HG02973 (cell line): ENCODE data around the gene HNF4A.
"Not testable (repeated sequence)": the region's sequence is repeated elsewhere in the genome, so short reads cannot be mapped to it uniquely, and the experiment has no call there.

ENCODE experiments used
- ATAC-seq: cut with Tn5 transposase; IDR thresholded peaks from one replicate; pipeline ENCODE4 v1.9.1; 2021; ENCODE audit warnings: moderate library complexity; ENCODE audit not compliant: unreplicated experiment

HNF4A gene

GRCh38 chr20:44355498-44356352, at the start of gene HNF4A:
TSS of gene HNF4A (plus strand) at chr20:44355699. CDS start at chr20:44355805, 106 bp downstream.
- ATAC-seq: no peak

- ATAC-seq: no peak
Measured at GRCh38 chr20:44306927-44307326, 48.6 kb upstream of the HNF4A start.

- peak; percentile 12 for ATAC-seq
Measured at GRCh38 chr20:44309763-44310663, 45.5 kb upstream of the HNF4A start.

- peak; percentile 77 for ATAC-seq
Measured at GRCh38 chr20:44310664-44311639, 44.5 kb upstream of the HNF4A start, which contains the start of gene FITM2. TSS of gene FITM2 (minus strand) at chr20:44311202. CDS start at chr20:44311148, 54 bp downstream.

DNA sequence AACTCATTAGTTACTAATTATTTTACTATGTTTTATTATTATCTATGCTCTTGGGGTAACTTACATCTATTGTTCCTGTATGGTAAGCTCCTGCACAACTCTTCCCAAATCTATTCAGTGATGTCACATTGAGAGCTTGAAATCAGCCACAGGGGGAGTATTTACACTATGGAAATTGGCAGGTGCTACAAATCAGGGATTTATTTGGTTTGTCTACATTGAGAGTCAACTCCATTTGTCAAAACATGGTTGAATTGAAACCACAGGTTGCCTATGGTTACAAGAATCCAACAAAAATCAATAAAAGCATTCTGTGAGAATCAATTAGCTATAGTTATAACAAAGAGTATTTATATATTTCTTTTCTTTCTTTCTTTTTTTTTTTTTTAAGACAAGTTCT, 40.6 kb upstream of the HNF4A start:
- ATAC-seq: no peak

DNA sequence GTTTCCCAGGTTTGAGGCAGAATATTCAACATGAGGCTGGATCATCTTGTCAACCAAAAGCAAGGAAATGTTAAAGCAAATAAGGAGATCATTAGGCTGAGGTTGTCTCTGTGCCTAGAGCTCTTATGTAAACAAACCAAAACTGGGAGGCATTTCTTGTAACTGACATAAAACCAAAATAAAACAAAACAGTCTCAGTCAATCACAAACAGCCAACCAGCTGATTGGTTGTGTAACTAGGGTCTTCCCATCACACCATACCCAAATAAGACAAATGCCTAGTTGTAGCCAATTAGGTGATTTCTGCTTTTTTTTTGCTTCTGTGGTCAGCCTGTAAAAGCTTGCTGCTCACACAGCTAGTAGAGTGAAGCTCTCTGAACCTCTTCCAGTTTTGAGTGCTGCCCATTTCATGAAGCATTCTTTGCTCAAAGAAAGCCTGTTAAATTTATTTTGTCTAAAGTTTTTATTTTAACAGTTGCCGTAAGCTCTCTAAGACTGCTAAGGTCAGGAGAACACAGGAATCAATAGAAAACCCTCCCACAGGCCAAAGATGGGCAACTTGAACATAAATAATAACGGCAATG, 35.6 kb upstream of the HNF4A start:
- no peak for ATAC-seq

- no peak for ATAC-seq
Measured at GRCh38 chr20:44324343-44324742, 31.2 kb upstream of the HNF4A start.

DNA sequence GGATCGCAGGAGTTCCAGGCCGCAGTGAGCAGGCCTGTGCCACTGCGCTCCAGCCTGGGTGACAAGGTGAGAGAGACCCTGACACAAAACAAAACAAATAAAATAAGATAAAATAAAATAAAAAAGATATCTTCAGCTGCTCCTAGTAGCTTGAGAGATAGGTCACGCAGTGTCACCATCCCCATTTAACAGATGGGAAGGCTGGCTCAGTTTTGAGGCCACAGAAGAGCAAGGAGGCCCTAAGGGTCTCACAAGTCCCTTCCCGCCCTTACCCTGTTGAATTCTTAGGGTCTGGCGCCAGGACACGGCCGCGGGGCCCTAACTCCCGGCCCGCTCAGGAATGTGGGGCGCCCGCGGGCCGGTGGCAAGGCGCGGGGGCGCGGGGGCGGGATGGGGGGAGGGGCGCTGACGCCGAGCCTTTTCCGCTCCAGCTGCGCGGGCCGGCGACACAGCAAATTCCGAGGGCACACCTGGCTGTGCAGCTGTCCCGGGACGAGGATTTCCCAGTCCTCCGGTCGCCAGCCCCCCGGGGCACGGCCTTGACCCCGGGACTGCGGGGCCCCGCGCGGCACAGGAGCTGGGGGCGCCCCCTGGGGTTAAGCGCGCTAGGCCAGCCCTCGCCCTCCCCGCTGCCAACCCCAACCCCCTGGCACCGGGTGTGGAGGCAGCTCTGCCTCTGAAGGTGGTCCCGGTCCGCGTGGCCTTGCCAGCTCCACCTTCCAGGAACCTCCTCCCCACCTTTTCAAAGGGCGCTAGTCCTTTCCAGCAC, 28.9 kb upstream of the HNF4A start:
- ATAC-seq: no peak

DNA sequence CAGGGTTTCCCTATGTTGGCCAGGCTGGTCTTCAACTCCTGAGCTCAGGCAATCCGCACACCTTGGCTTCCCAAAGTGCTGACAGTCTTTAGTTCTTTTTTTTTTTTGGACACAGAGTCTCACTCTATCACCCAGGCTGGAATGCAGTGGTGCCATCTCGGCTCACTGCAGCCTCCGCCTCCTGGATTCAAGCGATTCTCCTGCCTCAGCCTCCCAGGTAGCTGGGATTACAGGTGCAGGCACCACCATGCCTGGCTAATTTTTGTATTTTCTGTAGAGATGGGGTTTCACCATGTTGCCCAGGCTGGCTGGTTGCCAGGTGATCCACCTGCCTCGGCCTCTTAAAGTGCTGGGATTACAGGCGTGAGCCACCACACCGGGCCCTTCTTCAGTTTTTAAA, 27.8 kb upstream of the HNF4A start:
- not testable (repeated sequence) for ATAC-seq

DNA sequence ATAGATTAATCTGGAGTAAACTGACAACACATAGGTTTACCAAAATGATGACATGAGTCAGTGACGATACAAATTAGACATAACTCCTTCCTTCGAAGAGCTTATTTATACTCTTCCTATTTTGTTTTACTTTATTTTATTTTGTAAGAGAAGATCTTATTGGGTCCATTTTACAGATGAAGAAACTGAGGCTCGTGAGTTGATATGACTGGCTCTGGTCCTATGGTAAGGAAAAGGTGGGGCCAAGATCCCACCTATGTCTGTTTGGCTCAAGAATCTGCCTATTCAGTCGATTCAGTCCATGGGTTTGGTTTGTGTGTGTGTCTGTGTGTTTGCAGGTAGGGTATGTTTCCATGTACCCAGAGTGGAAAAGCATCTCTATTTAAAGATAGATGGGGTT, 27.1 kb upstream of the HNF4A start:
- ATAC-seq: no peak

GRCh38 chr20:44331201-44331600, 24.3 kb upstream of the HNF4A start:
- no peak for ATAC-seq

GRCh38 chr20:44334306-44334705, 21.2 kb upstream of the HNF4A start:
- ATAC-seq: no peak

DNA sequence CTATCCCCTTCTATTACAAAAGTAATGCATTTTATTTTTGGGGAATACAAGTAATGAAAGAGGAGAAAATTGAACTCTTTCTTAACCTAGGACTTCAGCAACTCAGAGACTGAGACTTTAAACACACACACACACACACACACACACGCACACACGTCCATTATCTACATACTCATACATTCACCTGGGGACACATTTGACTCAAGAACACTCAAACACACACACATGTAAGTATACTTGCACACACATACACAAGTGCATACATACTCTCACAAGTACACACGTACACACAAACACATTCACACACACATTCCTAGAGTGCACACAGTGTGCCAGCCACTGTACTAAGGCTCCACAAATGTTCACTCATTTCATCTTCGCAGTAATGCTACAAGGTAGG, 20.8 kb upstream of the HNF4A start:
- ATAC-seq: no peak

DNA sequence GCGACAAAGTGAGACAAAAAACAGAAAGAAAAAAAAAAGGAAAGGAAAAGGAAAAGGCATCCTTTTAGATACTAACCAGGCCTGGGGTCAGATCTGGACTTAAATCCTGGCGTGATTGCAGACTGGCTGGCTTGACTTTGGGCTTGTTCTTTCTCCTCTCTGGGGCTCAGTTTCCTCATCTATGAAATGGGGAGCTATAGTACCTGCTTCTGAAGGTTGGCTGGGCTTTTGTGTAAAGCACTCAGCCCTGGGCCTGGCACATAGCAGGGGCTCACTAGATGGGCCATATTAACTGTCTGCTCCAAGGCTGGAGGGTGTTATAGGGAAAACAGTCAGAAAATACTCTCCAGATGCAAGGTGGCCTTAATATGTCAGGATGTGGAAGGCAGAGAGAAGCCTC, 19.8 kb upstream of the HNF4A start:
- ATAC-seq: no peak

- no peak for ATAC-seq
Measured at GRCh38 chr20:44336086-44336485, 19.4 kb upstream of the HNF4A start.

GRCh38 chr20:44336725-44337380, 18.6 kb upstream of the HNF4A start, which contains the start of gene R3HDML:
TSS of gene R3HDML (plus strand) at chr20:44337043. CDS start at chr20:44337158, 115 bp downstream.
- no peak for ATAC-seq

DNA sequence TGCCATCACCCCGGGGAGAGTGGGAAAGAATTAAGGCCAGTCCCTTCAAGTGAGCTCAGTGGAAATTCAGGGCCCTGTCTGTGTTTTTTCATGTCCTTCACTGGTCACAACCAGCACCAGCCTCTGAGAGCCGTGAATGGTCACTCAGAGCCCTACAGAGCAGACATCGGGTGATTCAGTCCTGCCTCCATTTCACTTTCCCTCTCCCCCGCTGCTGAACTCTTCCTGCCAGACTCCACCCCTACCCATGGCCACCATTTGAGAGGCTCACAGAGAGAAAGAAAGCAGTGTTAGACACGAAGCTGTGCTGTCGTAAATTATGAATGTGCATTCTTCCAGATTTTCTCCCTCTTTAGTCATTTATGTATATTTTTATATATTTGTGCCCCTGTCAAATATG, 13.3 kb upstream of the HNF4A start:
- ATAC-seq: no peak

- ATAC-seq: no peak
Measured at GRCh38 chr20:44343162-44343675, 12.3 kb upstream of the HNF4A start.

- no peak for ATAC-seq
Measured at GRCh38 chr20:44344723-44345122, 10.8 kb upstream of the HNF4A start.
